Activated CD4-positive, alpha-beta T cell treated with anti-CD3 and anti-CD28 coated beads for 36 hours (primary cell): Measurements from ENCODE around the gene ZNF768. TPM values are rescaled to one million over a fixed set of nuclear protein-coding genes. Genes with fewer than 3 reads are reported as not detected.
"Not testable (repeated sequence)": the region's sequence is repeated elsewhere in the genome, so short reads cannot be mapped to it uniquely, and the experiment has no call there.

Source experiments
- ATAC-seq: fragments of 200-7000 bp; cut with Tn5 transposase; one replicate; pipeline ENCODE4 v1.10.0; 2021; ENCODE audit warnings: mild to moderate bottlenecking, moderate library complexity
- CTCF ChIA-PET: fragments of 350-600 bp; sonication (Branson Sonifier 250); formaldehyde crosslinking; loops from one replicate; lab custom pipeline; 2021; ENCODE audit warnings: antibody characterized with exemption; lab: Charles Lee
- POLR2A ChIA-PET: fragments of 350-600 bp; sonication (Branson Sonifier 250); formaldehyde crosslinking; loops from one replicate; lab custom pipeline; 2021; ENCODE audit warnings: antibody characterized with exemption, inconsistent platforms; lab: Charles Lee
- DNase-seq: peaks from one replicate; pipeline ENCODE4 v3.0.0-alpha.2; 2020
- H3K27ac Mint-ChIP-seq: one replicate; pipeline ENCODE4 v1.8.0; 2021; ENCODE audit warnings: mixed read lengths
- H3K27me3 Mint-ChIP-seq: one replicate; pipeline ENCODE4 v1.8.0; 2021; ENCODE audit warnings: mixed read lengths
- H3K36me3 Mint-ChIP-seq: one replicate; pipeline ENCODE4 v1.8.0; 2021; ENCODE audit warnings: low read depth, mixed read lengths
- H3K4me1 Mint-ChIP-seq: one replicate; pipeline ENCODE4 v1.8.0; 2021; ENCODE audit warnings: mixed read lengths
- H3K4me3 Mint-ChIP-seq: one replicate; pipeline ENCODE4 v1.8.0; 2021; ENCODE audit warnings: mild to moderate bottlenecking, moderate library complexity, mixed read lengths
- H3K9me3 Mint-ChIP-seq: one replicate; pipeline ENCODE4 v1.8.0; 2021; ENCODE audit warnings: low read depth, mixed read lengths
- intact Hi-C, 2 experiments: fragments of 100-400 bp; cut with DNase I in 1 of 2; cut with micrococcal nuclease in 1 of 2; formaldehyde crosslinking; loops; one replicate each; pipeline versions ENCODE4 v1.14.2 to v1.15.1; 2022 to 2024; cut with DNase I, micrococcal nuclease
- total RNA-seq, 2 experiments: library from RNA; stranded (reverse); gene quantifications; one replicate each; pipeline ENCODE4 v1.2.3, GENCODE V29; 2021

ZNF768 gene
- total RNA-seq, 2 experiments from 2014 or later = 8.9 to 11.1 TPM

GRCh38 chr16:30488764-30489605 is 37.4 kb downstream of the ZNF768 start:
- DNase-seq = no peak
- H3K4me3 Mint-ChIP-seq = no peak overlapping the region
- no peaks in the 10 kb centered on the region for H3K27me3 Mint-ChIP-seq
- intact Hi-C loops = loop anchor here in 1 of 2 experiments (2.0 kb wide), 1 partner anchor 16 kb away; the partner anchor contains the start of gene ITGAL
- POLR2A ChIA-PET = interaction anchor here (0.6 to 1.5 kb wide), 5 partner anchors 9 to 59 kb away, joined by 3 to 6 read pairs (median 4); partner anchors contain the start of genes DCTPP1 and ITGAL
- CTCF ChIA-PET = interaction anchor here (0.7 to 1.6 kb wide), 3 partner anchors 16 to 109 kb away, joined by 3 to 4 read pairs (median 4); partner anchors contain the start of gene ZNF747
- no peaks in the 10 kb centered on the region for H3K9me3 Mint-ChIP-seq
- H3K36me3 Mint-ChIP-seq = peaks cover 67% of the 10 kb centered on the region
- H3K4me1 Mint-ChIP-seq = peaks cover 34% of the 10 kb centered on the region
- H3K27ac Mint-ChIP-seq = peak overlapping the region; percentile 55
- ATAC-seq = no peak

- ATAC-seq = no peak
- intact Hi-C loops = no loop called here
- peak overlapping the region; percentile 15 for H3K27ac Mint-ChIP-seq
- peaks cover 38% of the 10 kb centered on the region for H3K4me1 Mint-ChIP-seq
- no peaks in the 10 kb centered on the region for H3K9me3 Mint-ChIP-seq
- no peak overlapping the region for H3K4me3 Mint-ChIP-seq
- DNase-seq = no peak
- ChIA-PET CTCF (interaction anchor here (0.6 to 1.7 kb wide), 5 partner anchors 26 to 151 kb away, joined by 3 to 7 read pairs (median 3); partner anchors contain the start of gene ZNF747), POLR2A (interaction anchor here (0.6 kb wide), 1 partner anchor 10 kb away, joined by 3 read pairs; no protein-coding TSS in a partner anchor)
- peaks cover 70% of the 10 kb centered on the region for H3K36me3 Mint-ChIP-seq
- H3K27me3 Mint-ChIP-seq = no peaks in the 10 kb centered on the region
These were observed 40.4 kb downstream of the ZNF768 start for GRCh38 chr16:30485818-30486436.

- H3K4me1 Mint-ChIP-seq = peaks cover 39% of the 10 kb centered on the region
- POLR2A ChIA-PET = no interaction called here
- H3K36me3 Mint-ChIP-seq = peaks cover 68% of the 10 kb centered on the region
- no peak overlapping the region for H3K4me3 Mint-ChIP-seq
- H3K9me3 Mint-ChIP-seq = no peaks in the 10 kb centered on the region
- CTCF ChIA-PET = interaction anchor here (0.6 to 1.4 kb wide), 2 partner anchors 36 to 129 kb away, joined by 3 read pairs; no protein-coding TSS in a partner anchor
- intact Hi-C loops = no loop called here
- no peak for DNase-seq
- H3K27me3 Mint-ChIP-seq = no peaks in the 10 kb centered on the region
- no peak overlapping the region for H3K27ac Mint-ChIP-seq
- ATAC-seq = no peak
These were observed 41.5 kb downstream of the ZNF768 start for GRCh38 chr16:30484887-30485286.

- H3K36me3 Mint-ChIP-seq = peaks cover 69% of the 10 kb centered on the region
- no peak for DNase-seq
- ATAC-seq = peak; percentile 57
- H3K9me3 Mint-ChIP-seq = no peaks in the 10 kb centered on the region
- intact Hi-C loops = no loop called here
- H3K27ac Mint-ChIP-seq = peak overlapping the region; percentile 35
- peaks cover 41% of the 10 kb centered on the region for H3K4me1 Mint-ChIP-seq
- H3K27me3 Mint-ChIP-seq = no peaks in the 10 kb centered on the region
- ChIA-PET POLR2A (no interaction called here), CTCF (interaction anchor here (1.1 to 1.5 kb wide), 4 partner anchors 23 to 136 kb away, joined by 3 to 12 read pairs (median 4); no protein-coding TSS in a partner anchor)
- no peak overlapping the region for H3K4me3 Mint-ChIP-seq
These were observed 44.0 kb downstream of the ZNF768 start for GRCh38 chr16:30482366-30482765.

GRCh38 chr16:30481381-30481780 is 45.0 kb downstream of the ZNF768 start:
- Mint-ChIP-seq H3K27me3 (no peaks in the 10 kb centered on the region), H3K4me3 (no peak overlapping the region), H3K4me1 (peaks cover 46% of the 10 kb centered on the region), H3K27ac (peak overlapping the region; percentile 42), H3K9me3 (no peaks in the 10 kb centered on the region), H3K36me3 (peaks cover 75% of the 10 kb centered on the region)
- intact Hi-C loops = no loop called here
- CTCF ChIA-PET = interaction anchor here (0.5 to 1.4 kb wide), 3 partner anchors 13 to 140 kb away, joined by 3 read pairs; no protein-coding TSS in a partner anchor
- POLR2A ChIA-PET = no interaction called here
- DNase-seq (no peak), ATAC-seq (no peak)

- H3K27me3 Mint-ChIP-seq = no peaks in the 10 kb centered on the region
- intact Hi-C loops = no loop called here
- H3K36me3 Mint-ChIP-seq = peaks cover 77% of the 10 kb centered on the region
- POLR2A ChIA-PET = no interaction called here
- CTCF ChIA-PET = interaction anchor here (1.5 kb wide), 1 partner anchor 29 kb away, joined by 7 read pairs; no protein-coding TSS in a partner anchor
- no peak for ATAC-seq
- peaks cover 55% of the 10 kb centered on the region for H3K4me1 Mint-ChIP-seq
- no peak overlapping the region for H3K4me3 Mint-ChIP-seq
- no peaks in the 10 kb centered on the region for H3K9me3 Mint-ChIP-seq
- H3K27ac Mint-ChIP-seq = peak overlapping the region; percentile 78
- DNase-seq = no peak
These were observed 47.4 kb downstream of the ZNF768 start for GRCh38 chr16:30478766-30479478.

- Mint-ChIP-seq H3K27ac (peak overlapping the region; percentile 78), H3K36me3 (peaks cover 77% of the 10 kb centered on the region), H3K4me1 (peaks cover 55% of the 10 kb centered on the region)
- H3K4me3 Mint-ChIP-seq, H3K27me3 Mint-ChIP-seq, ATAC-seq, H3K9me3 Mint-ChIP-seq, intact Hi-C loops, DNase-seq: not testable (repeated sequence)
- POLR2A ChIA-PET = interaction anchor here (0.6 kb wide), 1 partner anchor 36 kb away, joined by 6 read pairs; no protein-coding TSS in a partner anchor
- CTCF ChIA-PET = interaction anchor here (2.8 to 3.2 kb wide), 2 partner anchors 28 to 47 kb away, joined by 22 to 26 read pairs; partner anchors contain the start of gene DCTPP1
These were observed 48.6 kb downstream of the ZNF768 start for GRCh38 chr16:30477773-30478172.

GRCh38 chr16:30476991-30477390 is 49.4 kb downstream of the ZNF768 start:
- ATAC-seq = no peak
- Mint-ChIP-seq H3K4me3 (no peak overlapping the region), H3K27me3 (no peaks in the 10 kb centered on the region), H3K9me3 (no peaks in the 10 kb centered on the region), H3K27ac (peak overlapping the region; percentile 78), H3K4me1 (peaks cover 56% of the 10 kb centered on the region), H3K36me3 (peaks cover 74% of the 10 kb centered on the region)
- ChIA-PET CTCF (interaction anchor here (2.8 to 3.2 kb wide), 2 partner anchors 27 to 46 kb away, joined by 22 to 26 read pairs; partner anchors contain the start of gene DCTPP1), POLR2A (interaction anchor here (0.6 kb wide), 1 partner anchor 35 kb away, joined by 6 read pairs; no protein-coding TSS in a partner anchor)
- no peak for DNase-seq
- intact Hi-C loops = no loop called here

GRCh38 chr16:30474684-30475083 is 51.7 kb downstream of the ZNF768 start:
- H3K4me1 Mint-ChIP-seq = peaks cover 61% of the 10 kb centered on the region
- H3K27me3 Mint-ChIP-seq = no peaks in the 10 kb centered on the region
- intact Hi-C loops = loop anchor here (5.0 kb wide), 6 partner anchors 63 to 1982 kb away; partner anchors contain the start of genes APOBR (in 1 of the 2), CLN3 (in 1 of the 2) and TBX6 (in 1 of the 2)
- peaks cover 57% of the 10 kb centered on the region for H3K36me3 Mint-ChIP-seq
- no peak for ATAC-seq
- no peaks in the 10 kb centered on the region for H3K9me3 Mint-ChIP-seq
- POLR2A ChIA-PET = interaction anchor here (1.0 to 2.6 kb wide), 5 partner anchors 13 to 224 kb away, joined by 3 to 8 read pairs (median 5); partner anchors contain the start of gene SRCAP
- no peak for DNase-seq
- CTCF ChIA-PET = interaction anchor here (1.0 to 3.2 kb wide), 3 partner anchors 25 to 141 kb away, joined by 3 to 26 read pairs (median 3); no protein-coding TSS in a partner anchor
- peak overlapping the region; percentile 53 for H3K27ac Mint-ChIP-seq
- H3K4me3 Mint-ChIP-seq = peak overlapping the region; percentile 95

- DNase-seq (no peak), ATAC-seq (no peak)
- peaks cover 67% of the 10 kb centered on the region for H3K4me1 Mint-ChIP-seq
- H3K9me3 Mint-ChIP-seq = no peaks in the 10 kb centered on the region
- H3K27ac Mint-ChIP-seq = peak overlapping the region; percentile 99
- no peaks in the 10 kb centered on the region for H3K27me3 Mint-ChIP-seq
- ChIA-PET CTCF (interaction anchor here (0.6 to 3.1 kb wide), 10 partner anchors 14 to 1358 kb away, joined by 3 to 36 read pairs (median 4); partner anchors contain the start of gene DCTPP1), POLR2A (interaction anchor here (0.9 to 2.6 kb wide), 10 partner anchors 13 to 225 kb away, joined by 3 to 9 read pairs (median 4); partner anchors contain the start of genes DCTPP1, SRCAP and ZNF747)
- intact Hi-C loops = loop anchor here (5.0 kb wide), 6 partner anchors 63 to 1982 kb away; partner anchors contain the start of genes APOBR (in 1 of the 2), CLN3 (in 1 of the 2) and TBX6 (in 1 of the 2)
- H3K36me3 Mint-ChIP-seq = peaks cover 54% of the 10 kb centered on the region
- peak overlapping the region; percentile 95 for H3K4me3 Mint-ChIP-seq
These were observed 52.3 kb downstream of the ZNF768 start for GRCh38 chr16:30474074-30474452.
